ENCODE results near the gene FOXB1.

GRCh38 chr15:59963322-59963721 lies 40.8 kb upstream of the FOXB1 start:
- TF ChIP-seq CTCF (IDR thresholded peaks at IDR 0.05) (no peak), POLR2AphosphoS5 (IDR thresholded peaks at IDR 0.05) (no peak)

Data from stomach (tissue), 4 donors.